Choroid plexus epithelial cell (primary cell): ENCODE data around the gene ATF6B.

Experiments
- DNase-seq: peaks from one replicate; pipeline ENCODE4 v3.0.0-alpha.2; 2010; ENCODE audit warnings: low read depth
- H3K4me3 ChIP-seq: 2 replicates; pipeline ENCODE4 v1.5.1; 2011; ENCODE audit warnings: low read depth, mild to moderate bottlenecking, control low read depth, low read length, moderate library complexity
- CTCF ChIP-seq: conservative IDR thresholded peaks from 2 replicates; pipeline ENCODE4 v1.5.1; 2011; ENCODE audit warnings: low read depth, mild to moderate bottlenecking, control low read depth, inconsistent platforms, low read length, moderate library complexity

ATF6B gene

GRCh38 chr6:32154514-32155161 lies 26.6 kb upstream of the ATF6B start:
- peak overlapping the region; percentile 96 for H3K4me3 ChIP-seq
- TF ChIP-seq CTCF: peak; percentile 73
- DNase-seq: peak; percentile 77

- peak; percentile 98 for DNase-seq
- H3K4me3 ChIP-seq: peak within 1 kb of the TSS; percentile 96
Measured at GRCh38 chr6:32153564-32154513, 25.8 kb upstream of the ATF6B start, which contains the start of gene PPT2. Gene PPT2 (plus strand): TSS chr6:32154141. CDS start chr6:32154595, 454 bp downstream.

GRCh38 chr6:32152769-32153563 lies 24.9 kb upstream of the ATF6B start:
- TF ChIP-seq CTCF: no peak
- peak overlapping the region; percentile 96 for H3K4me3 ChIP-seq
- peak; percentile 48 for DNase-seq

More at GRCh38 chr6:32153564-32154513, 25.8 kb upstream of the ATF6B start, which contains the start of gene PPT2:
- peak; percentile 53 for TF ChIP-seq CTCF

GRCh38 chr6:32151863-32152768 lies 24.1 kb upstream of the ATF6B start, which contains the start of gene PRRT1:
Gene PRRT1 (minus strand): TSS chr6:32151939. CDS start chr6:32151827, 112 bp downstream.
- peak within 1 kb of the TSS; percentile 96 for H3K4me3 ChIP-seq
- TF ChIP-seq CTCF: no peak
- DNase-seq: no peak

- DNase-seq: no peak
- TF ChIP-seq CTCF: no peak
- H3K4me3 ChIP-seq: peak overlapping the region; percentile 48
Measured at GRCh38 chr6:32151181-32151862, 23.3 kb upstream of the ATF6B start.
